ENCODE measurements around the gene NDUFV1. TPM values are rescaled to one million over a fixed set of nuclear protein-coding genes. Genes with fewer than 3 reads are reported as not detected.

NDUFV1 gene
- total and polyA plus RNA-seq, 9 of the 15 experiments (the other 6 are each of a cell fraction or from before 2014, with no cell fraction given), result 10.8 to 423 (median 209) TPM

GRCh38 chr11:67584205-67584880, 22.4 kb upstream of the NDUFV1 start (continued):
- TF ChIP-seq CHD1 (IDR thresholded peaks at IDR 0.05; ENCODE audit: low read length), result peak; percentile 81
- TF ChIP-seq KDM2B (CRISPR knock-in tag; IDR thresholded peaks at IDR 0.05), result 0 out of 2 replicates have a peak, but pooled peaks have one; percentile 12
- peak; percentile 2 for TF ChIP-seq PCBP1 (IDR thresholded peaks at IDR 0.05; ENCODE audit: low read depth, low read length, poor library complexity, severe bottlenecking)
- 0 out of 4 replicates have a peak, but pooled peaks of 1 of the 2 experiments have one; percentile 0 for TF ChIP-seq TEAD1 (CRISPR knock-in tag; IDR thresholded peaks at IDR 0.05)
- TF ChIP-seq, protein P1, sequence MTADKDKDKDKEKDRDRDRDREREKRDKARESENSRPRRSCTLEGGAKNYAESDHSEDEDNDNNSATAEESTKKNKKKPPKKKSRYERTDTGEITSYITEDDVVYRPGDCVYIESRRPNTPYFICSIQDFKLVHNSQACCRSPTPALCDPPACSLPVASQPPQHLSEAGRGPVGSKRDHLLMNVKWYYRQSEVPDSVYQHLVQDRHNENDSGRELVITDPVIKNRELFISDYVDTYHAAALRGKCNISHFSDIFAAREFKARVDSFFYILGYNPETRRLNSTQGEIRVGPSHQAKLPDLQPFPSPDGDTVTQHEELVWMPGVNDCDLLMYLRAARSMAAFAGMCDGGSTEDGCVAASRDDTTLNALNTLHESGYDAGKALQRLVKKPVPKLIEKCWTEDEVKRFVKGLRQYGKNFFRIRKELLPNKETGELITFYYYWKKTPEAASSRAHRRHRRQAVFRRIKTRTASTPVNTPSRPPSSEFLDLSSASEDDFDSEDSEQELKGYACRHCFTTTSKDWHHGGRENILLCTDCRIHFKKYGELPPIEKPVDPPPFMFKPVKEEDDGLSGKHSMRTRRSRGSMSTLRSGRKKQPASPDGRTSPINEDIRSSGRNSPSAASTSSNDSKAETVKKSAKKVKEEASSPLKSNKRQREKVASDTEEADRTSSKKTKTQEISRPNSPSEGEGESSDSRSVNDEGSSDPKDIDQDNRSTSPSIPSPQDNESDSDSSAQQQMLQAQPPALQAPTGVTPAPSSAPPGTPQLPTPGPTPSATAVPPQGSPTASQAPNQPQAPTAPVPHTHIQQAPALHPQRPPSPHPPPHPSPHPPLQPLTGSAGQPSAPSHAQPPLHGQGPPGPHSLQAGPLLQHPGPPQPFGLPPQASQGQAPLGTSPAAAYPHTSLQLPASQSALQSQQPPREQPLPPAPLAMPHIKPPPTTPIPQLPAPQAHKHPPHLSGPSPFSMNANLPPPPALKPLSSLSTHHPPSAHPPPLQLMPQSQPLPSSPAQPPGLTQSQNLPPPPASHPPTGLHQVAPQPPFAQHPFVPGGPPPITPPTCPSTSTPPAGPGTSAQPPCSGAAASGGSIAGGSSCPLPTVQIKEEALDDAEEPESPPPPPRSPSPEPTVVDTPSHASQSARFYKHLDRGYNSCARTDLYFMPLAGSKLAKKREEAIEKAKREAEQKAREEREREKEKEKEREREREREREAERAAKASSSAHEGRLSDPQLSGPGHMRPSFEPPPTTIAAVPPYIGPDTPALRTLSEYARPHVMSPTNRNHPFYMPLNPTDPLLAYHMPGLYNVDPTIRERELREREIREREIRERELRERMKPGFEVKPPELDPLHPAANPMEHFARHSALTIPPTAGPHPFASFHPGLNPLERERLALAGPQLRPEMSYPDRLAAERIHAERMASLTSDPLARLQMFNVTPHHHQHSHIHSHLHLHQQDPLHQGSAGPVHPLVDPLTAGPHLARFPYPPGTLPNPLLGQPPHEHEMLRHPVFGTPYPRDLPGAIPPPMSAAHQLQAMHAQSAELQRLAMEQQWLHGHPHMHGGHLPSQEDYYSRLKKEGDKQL (CRISPR knock-in tag; IDR thresholded peaks at IDR 0.05; ENCODE audit: borderline replicate concordance), result no peak
- TF ChIP-seq, protein P2, sequence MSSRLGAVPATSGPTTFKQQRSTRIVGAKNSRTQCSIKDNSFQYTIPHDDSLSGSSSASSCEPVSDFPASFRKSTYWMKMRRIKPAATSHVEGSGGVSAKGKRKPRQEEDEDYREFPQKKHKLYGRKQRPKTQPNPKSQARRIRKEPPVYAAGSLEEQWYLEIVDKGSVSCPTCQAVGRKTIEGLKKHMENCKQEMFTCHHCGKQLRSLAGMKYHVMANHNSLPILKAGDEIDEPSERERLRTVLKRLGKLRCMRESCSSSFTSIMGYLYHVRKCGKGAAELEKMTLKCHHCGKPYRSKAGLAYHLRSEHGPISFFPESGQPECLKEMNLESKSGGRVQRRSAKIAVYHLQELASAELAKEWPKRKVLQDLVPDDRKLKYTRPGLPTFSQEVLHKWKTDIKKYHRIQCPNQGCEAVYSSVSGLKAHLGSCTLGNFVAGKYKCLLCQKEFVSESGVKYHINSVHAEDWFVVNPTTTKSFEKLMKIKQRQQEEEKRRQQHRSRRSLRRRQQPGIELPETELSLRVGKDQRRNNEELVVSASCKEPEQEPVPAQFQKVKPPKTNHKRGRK (tag; IDR thresholded peaks at IDR 0.05), result no peak
- TF ChIP-seq E2F3 (CRISPR knock-in tag; IDR thresholded peaks at IDR 0.05), result peak; percentile 42; the same call in 1 of the 2 replicates
- TF ChIP-seq XRCC5 (IDR thresholded peaks at IDR 0.05; ENCODE audit: low read depth, low read length), result no peak
- TF ChIP-seq ERF (CRISPR knock-in tag; IDR thresholded peaks at IDR 0.05), result peak; percentile 49; the same call in 1 of the 2 replicates
- TF ChIP-seq OTX1 (CRISPR knock-in tag; IDR thresholded peaks at IDR 0.05), result peak; percentile 27; the same call in 1 of the 2 replicates
- TF ChIP-seq ZC3H4 (CRISPR knock-in tag; IDR thresholded peaks at IDR 0.05; ENCODE audit: borderline replicate concordance), result peak; percentile 27; the same call in 1 of the 2 replicates
- TF ChIP-seq, protein P3, sequence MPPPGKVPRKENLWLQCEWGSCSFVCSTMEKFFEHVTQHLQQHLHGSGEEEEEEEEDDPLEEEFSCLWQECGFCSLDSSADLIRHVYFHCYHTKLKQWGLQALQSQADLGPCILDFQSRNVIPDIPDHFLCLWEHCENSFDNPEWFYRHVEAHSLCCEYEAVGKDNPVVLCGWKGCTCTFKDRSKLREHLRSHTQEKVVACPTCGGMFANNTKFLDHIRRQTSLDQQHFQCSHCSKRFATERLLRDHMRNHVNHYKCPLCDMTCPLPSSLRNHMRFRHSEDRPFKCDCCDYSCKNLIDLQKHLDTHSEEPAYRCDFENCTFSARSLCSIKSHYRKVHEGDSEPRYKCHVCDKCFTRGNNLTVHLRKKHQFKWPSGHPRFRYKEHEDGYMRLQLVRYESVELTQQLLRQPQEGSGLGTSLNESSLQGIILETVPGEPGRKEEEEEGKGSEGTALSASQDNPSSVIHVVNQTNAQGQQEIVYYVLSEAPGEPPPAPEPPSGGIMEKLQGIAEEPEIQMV (tag; conservative IDR thresholded peaks at IDR 0.05; ENCODE audit: low read depth), result no peak
- TF ChIP-seq, protein P4, sequence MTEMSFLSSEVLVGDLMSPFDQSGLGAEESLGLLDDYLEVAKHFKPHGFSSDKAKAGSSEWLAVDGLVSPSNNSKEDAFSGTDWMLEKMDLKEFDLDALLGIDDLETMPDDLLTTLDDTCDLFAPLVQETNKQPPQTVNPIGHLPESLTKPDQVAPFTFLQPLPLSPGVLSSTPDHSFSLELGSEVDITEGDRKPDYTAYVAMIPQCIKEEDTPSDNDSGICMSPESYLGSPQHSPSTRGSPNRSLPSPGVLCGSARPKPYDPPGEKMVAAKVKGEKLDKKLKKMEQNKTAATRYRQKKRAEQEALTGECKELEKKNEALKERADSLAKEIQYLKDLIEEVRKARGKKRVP (CRISPR knock-in tag; IDR thresholded peaks at IDR 0.05), result 0 out of 2 replicates have a peak, but pooled peaks have one; percentile 11
- TF ChIP-seq PATZ1 (CRISPR knock-in tag; IDR thresholded peaks at IDR 0.05; ENCODE audit: borderline replicate concordance), result no peak
